Adrenal gland (tissue), 5 donors: Measurements from ENCODE around the gene SBF2.

Source experiments
- POLR2A ChIP-seq, 2 donors: fragments of 450-650 bp; IDR thresholded peaks; one replicate each; pipeline ENCODE4 v1.6.1; 2017; ENCODE audit warnings: antibody characterized with exemption in 2 of 2, mild to moderate bottlenecking in 2 of 2, moderate library complexity in 1 of 2
- TF ChIP-seq, protein P1 (sequence below), 6 experiments: fragments of 450-650 bp in 4 of 6; fragments of 200-600 bp in 2 of 6; sonication (generic) in 1 of 6; IDR thresholded peaks; 1 replicate in 5 of 6; 2 replicates in 1 of 6; pipeline versions ENCODE4 v1.5.1 to v1.8.0; 2016 to 2021; ENCODE audit warnings: antibody characterized with exemption in 6 of 6, mild to moderate bottlenecking in 2 of 6, moderate library complexity in 1 of 6
- donor health status: DM: no; HTN: no; CAD: no.

DNA sequence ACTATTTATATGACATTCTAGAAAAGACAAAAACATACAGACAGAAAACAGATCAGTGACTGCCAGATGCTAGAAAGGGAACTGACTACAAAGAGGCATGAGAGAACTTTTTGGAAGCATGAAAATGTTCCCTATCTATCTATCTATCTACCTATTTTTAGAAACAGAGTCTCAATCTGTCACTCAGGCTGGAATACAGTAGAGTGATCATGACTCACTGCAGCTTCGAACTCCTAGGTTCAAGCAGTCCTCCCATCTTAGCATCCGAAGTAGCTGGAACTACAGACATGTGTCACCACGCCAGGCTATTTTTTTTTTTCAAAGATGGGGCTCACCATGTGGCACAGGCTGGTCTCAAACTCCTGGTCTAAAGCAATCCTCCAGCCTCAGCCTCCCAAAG is 6.9 kb downstream of the SBF2 start:
- TF ChIP-seq, protein P1, sequence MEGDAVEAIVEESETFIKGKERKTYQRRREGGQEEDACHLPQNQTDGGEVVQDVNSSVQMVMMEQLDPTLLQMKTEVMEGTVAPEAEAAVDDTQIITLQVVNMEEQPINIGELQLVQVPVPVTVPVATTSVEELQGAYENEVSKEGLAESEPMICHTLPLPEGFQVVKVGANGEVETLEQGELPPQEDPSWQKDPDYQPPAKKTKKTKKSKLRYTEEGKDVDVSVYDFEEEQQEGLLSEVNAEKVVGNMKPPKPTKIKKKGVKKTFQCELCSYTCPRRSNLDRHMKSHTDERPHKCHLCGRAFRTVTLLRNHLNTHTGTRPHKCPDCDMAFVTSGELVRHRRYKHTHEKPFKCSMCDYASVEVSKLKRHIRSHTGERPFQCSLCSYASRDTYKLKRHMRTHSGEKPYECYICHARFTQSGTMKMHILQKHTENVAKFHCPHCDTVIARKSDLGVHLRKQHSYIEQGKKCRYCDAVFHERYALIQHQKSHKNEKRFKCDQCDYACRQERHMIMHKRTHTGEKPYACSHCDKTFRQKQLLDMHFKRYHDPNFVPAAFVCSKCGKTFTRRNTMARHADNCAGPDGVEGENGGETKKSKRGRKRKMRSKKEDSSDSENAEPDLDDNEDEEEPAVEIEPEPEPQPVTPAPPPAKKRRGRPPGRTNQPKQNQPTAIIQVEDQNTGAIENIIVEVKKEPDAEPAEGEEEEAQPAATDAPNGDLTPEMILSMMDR (IDR thresholded peaks at IDR 0.05): no peak
- no peak for TF ChIP-seq POLR2A (IDR thresholded peaks at IDR 0.05)
